Prostate gland (tissue), 2 donors: Measurements from ENCODE around the gene R3HDML. TPM values are rescaled to one million over a fixed set of nuclear protein-coding genes. Genes with fewer than 3 reads are reported as not detected.

Experiments
- DNase-seq: peaks from one replicate; pipeline ENCODE4 v3.0.0-alpha.2; 2019; ENCODE audit warnings: low spot score
- H3K27ac ChIP-seq, 2 donors: fragments of 200-600 bp; sonication (generic); 2 replicates each; pipeline ENCODE4 v1.5.1; 2017 to 2019
- H3K27me3 ChIP-seq: fragments of 200-600 bp; sonication (generic); replicated peaks from 2 replicates; pipeline ENCODE4 v1.5.1; 2019; ENCODE audit not compliant: insufficient read depth
- H3K36me3 ChIP-seq, 2 donors: fragments of 200-600 bp; sonication (generic); 1 replicate in 1 of 2; 2 replicates in 1 of 2; pipeline versions ENCODE4 v1.5.1 to v1.8.1; 2017 to 2019
- H3K4me1 ChIP-seq: fragments of 200-600 bp; sonication (generic); replicated peaks from 2 replicates; pipeline ENCODE4 v1.5.1; 2019
- H3K4me3 ChIP-seq, 2 donors: fragments of 200-600 bp; sonication (generic); 2 replicates each; pipeline ENCODE4 v1.5.1; 2017 to 2019
- H3K9me3 ChIP-seq: fragments of 200-600 bp; sonication (generic); 2 replicates; pipeline ENCODE4 v1.5.1; 2017
- CTCF ChIP-seq, 4 experiments: fragments of 200-600 bp in 2 of 4; fragments of 450-650 bp in 2 of 4; sonication (generic) in 2 of 4; IDR thresholded peaks; 1 replicate in 3 of 4; 2 replicates in 1 of 4; pipeline ENCODE4 v1.5.1; 2016 to 2019; ENCODE audit warnings: antibody characterized with exemption in 4 of 4, mild to moderate bottlenecking in 2 of 4, moderate library complexity in 2 of 4
- POLR2A ChIP-seq: fragments of 450-650 bp; IDR thresholded peaks from one replicate; pipeline ENCODE4 v1.6.1; 2016; ENCODE audit warnings: antibody characterized with exemption, mild to moderate bottlenecking
- POLR2AphosphoS5 ChIP-seq: sonication (generic); formaldehyde crosslinking; IDR thresholded peaks from one replicate; pipeline ENCODE4 v1.6.1; 2017; ENCODE audit warnings: antibody characterized with exemption
- WGBS: methylation state at CpG from one replicate; pipeline ENCODE4 v1.1.5; 2018; 5-methylcytosine and 5-hydroxymethylcytosine counted together
- intact Hi-C: fragments of 100-400 bp; cut with DNase I; formaldehyde crosslinking; loops from one replicate; pipeline ENCODE4 v1.14.2; 2022
- total RNA-seq, 2 donors: library from RNA; depleted of rRNA; stranded (reverse); fragments of >200 nt; gene quantifications; one replicate each; pipeline ENCODE4 v1.1.0, GENCODE V29; 2016

The R3HDML gene
- total RNA-seq, 2 donors from 2014 or later, result 0.91 TPM; not detected in 1

- Histone ChIP-seq H3K36me3 (no peaks in the 10 kb centered on the region), H3K27me3 (no peaks in the 10 kb centered on the region), H3K4me3 (no peak overlapping the region), H3K4me1 (peaks cover 10% of the 10 kb centered on the region), H3K9me3 (no peaks in the 10 kb centered on the region), H3K27ac (no peak overlapping the region)
- WGBS, result 89% methylated on average over 9 of the region's 9 CpGs
- TF ChIP-seq POLR2AphosphoS5, result no peak
- TF ChIP-seq POLR2A, result no peak
- no peak for TF ChIP-seq CTCF (IDR thresholded peaks at IDR 0.05)
- intact Hi-C loops, result no loop called here
- DNase-seq, result no peak
These were observed 29.9 kb upstream of the R3HDML start for GRCh38 chr20:44306927-44307326.

- no peak for DNase-seq
- H3K36me3 ChIP-seq, result no peaks in the 10 kb centered on the region
- H3K27ac ChIP-seq, result peak overlapping the region; percentile 52 to 67
- H3K27me3 ChIP-seq, result no peaks in the 10 kb centered on the region
- no peak for TF ChIP-seq POLR2AphosphoS5
- TF ChIP-seq CTCF (IDR thresholded peaks at IDR 0.05), result no peak
- no peak for TF ChIP-seq POLR2A
- 15% methylated on average over 17 of the region's 17 CpGs for WGBS
- no peaks in the 10 kb centered on the region for H3K9me3 ChIP-seq
- intact Hi-C loops, result loop anchor here (5.0 to 10.0 kb wide), 2 partner anchors 198 to 305 kb away; no protein-coding TSS in a partner anchor
- H3K4me1 ChIP-seq, result peaks cover 7% of the 10 kb centered on the region
- H3K4me3 ChIP-seq, result peak overlapping the region; percentile 68 to 92
These were observed 26.8 kb upstream of the R3HDML start for GRCh38 chr20:44309763-44310663.

GRCh38 chr20:44310664-44311639 is 25.9 kb upstream of the R3HDML start, which contains the start of gene FITM2:
TSS of gene FITM2 (minus strand) at chr20:44311202. CDS start at chr20:44311148, 54 bp downstream.
- H3K27me3 ChIP-seq, result no peaks in the 10 kb centered on the region
- intact Hi-C loops, result loop anchor here (1.0 to 10.0 kb wide), 3 partner anchors 94 to 304 kb away; no protein-coding TSS in a partner anchor
- peak within 1 kb of the TSS; percentile 68 to 92 for H3K4me3 ChIP-seq
- TF ChIP-seq POLR2AphosphoS5 (peak; percentile 97), CTCF (IDR thresholded peaks at IDR 0.05) (peak; percentile 87 to 99 (median 98)), POLR2A (peak; percentile 48)
- WGBS, result 2% methylated on average over 68 of the region's 70 CpGs
- H3K4me1 ChIP-seq, result peaks cover 7% of the 10 kb centered on the region
- H3K27ac ChIP-seq, result peak within 1 kb of the TSS; percentile 52 to 67
- peak; percentile 97 for DNase-seq
- no peaks in the 10 kb centered on the region for H3K9me3 ChIP-seq
- H3K36me3 ChIP-seq, result no peaks in the 10 kb centered on the region

GRCh38 chr20:44314870-44315269 is 22.0 kb upstream of the R3HDML start:
- no peak for DNase-seq
- Histone ChIP-seq H3K27me3 (no peaks in the 10 kb centered on the region), H3K4me1 (peaks cover 4% of the 10 kb centered on the region), H3K27ac (no peak overlapping the region), H3K9me3 (no peaks in the 10 kb centered on the region), H3K36me3 (no peaks in the 10 kb centered on the region), H3K4me3 (no peak overlapping the region)
- intact Hi-C loops, result loop anchor here (5.0 to 10.0 kb wide), 2 partner anchors 203 to 300 kb away; no protein-coding TSS in a partner anchor
- TF ChIP-seq POLR2AphosphoS5, result no peak
- no peak for TF ChIP-seq CTCF (IDR thresholded peaks at IDR 0.05)
- no peak for TF ChIP-seq POLR2A
